Measurements from ENCODE around the gene CCDC169.

The CCDC169 gene

DNA sequence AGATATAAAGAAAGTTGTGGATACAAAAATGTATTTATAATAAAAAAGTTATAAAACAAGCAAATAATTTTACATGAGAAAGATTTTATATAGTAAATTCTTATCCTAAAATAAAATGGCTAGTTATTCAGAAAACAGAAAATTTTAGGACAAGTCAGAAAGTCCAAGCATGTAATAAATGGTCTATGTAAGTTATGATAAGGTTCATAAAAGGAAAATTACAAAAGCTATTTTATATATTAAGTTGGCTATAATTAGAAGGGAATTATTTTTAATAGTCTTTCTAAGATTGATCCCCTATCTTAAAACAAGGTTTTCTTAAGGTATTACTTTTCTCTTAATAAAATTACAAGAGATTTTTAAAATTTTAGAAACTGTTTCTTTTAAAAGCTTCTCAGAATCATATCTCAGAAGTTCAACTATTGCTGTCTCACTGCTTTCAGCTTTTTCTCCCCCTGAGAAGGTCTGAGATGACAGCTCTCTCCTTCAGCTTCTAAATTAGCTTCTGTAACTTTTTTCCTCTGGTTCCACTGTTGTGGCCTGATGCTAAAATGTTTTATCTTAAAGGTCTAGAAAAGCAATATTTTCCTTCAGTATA, 8.7 kb downstream of the CCDC169 start:
- TF ChIP-seq ZNF274 (IDR thresholded peaks at IDR 0.05; ENCODE audit: low read depth, low read length): no peak
- no peak overlapping the region for H3K4me3 ChIP-seq (ENCODE audit: low read length)

DNA sequence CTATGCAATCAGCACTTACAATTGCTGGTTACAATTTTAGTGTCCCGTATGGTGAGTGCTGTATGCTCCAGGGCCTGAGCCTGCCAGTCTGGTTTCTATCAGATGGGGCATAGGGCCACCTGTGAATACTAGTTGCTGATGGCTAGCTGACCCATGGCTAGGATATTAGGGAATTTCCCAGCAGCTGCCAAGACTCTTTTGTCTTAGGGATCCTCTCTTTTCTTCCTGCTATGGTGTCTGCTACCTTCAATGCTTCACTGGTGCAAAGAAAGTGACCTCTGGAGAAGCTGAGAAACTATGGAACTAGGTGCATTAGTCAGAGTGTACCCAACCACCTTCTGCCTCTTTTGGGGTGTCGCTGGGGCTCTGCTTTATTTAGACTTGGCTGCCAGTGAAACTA, 11.6 kb downstream of the CCDC169 start:
- no peak for TF ChIP-seq ZNF274 (IDR thresholded peaks at IDR 0.05; ENCODE audit: low read depth, low read length)
- H3K4me3 ChIP-seq (ENCODE audit: low read length): no peak overlapping the region

DNA sequence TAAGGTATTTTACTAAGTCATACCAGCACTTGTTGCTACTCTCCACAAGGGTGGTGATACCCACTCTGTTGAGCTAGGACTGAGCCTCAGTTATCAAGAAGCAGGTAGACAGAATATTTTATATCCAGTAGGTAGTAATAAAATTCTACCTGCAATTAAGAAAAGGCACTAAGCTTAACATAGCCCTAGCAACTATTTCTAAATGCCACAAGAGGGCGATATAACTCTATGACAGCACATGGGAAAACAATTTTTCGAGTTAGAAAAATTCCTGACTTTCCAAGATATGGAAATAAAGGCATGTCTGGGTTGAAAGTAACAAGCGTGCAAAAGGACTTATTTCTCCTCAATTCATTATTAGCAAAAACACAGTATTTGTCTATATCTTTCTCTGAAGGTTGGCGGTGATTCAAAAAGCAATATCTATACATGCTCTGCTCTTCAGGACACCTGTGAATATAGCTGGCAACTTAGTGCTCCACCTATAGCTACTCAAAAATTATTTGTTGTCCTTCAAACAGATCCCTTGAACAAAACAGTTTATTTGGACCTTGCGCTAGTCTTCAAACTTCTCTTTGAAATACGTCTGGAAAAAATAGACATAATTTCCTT, 14.7 kb downstream of the CCDC169 start:
- H3K4me3 ChIP-seq (ENCODE audit: low read length): no peak overlapping the region
- TF ChIP-seq ZNF274 (IDR thresholded peaks at IDR 0.05; ENCODE audit: low read depth, low read length): no peak

DNA sequence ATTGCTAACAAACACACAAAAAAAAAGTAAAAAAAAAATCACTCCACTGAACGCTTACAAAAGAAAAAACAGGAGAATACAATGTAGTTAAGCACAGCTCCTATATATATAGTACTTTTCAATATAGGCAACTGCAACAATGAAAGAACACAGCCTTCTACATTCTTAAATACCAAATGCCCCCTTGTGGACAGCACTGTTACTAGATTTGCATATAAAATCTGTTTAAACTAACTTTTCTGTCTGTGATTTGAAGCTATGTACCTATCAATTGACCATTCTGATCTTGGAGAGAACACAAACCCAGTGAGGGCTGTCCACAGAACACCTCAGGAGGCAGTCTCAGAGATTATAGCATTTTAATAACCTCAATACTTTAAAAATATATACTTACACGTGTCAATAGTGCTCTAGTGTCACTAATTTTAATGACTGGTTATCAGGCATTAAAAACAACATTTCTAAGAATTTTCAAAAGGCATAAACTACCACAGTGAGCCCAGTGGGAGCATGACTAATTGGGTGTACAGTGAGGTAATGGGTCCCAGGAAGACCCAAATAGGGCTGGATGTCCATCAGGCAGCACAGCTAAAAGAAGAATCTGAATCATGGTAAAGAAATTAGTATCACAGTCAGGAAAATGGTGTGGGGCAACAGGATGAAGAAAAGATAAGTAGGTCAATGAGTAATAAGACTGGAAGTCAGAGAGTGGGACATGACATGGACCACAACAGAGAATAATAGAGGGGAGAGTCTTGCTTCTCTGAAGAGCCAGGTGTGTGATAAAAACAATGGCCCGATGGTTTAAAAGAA, 22.2 kb downstream of the CCDC169 start:
- H3K4me3 ChIP-seq (ENCODE audit: low read length): no peak overlapping the region
- no peak for TF ChIP-seq ZNF274 (IDR thresholded peaks at IDR 0.05; ENCODE audit: low read depth, low read length)

DNA sequence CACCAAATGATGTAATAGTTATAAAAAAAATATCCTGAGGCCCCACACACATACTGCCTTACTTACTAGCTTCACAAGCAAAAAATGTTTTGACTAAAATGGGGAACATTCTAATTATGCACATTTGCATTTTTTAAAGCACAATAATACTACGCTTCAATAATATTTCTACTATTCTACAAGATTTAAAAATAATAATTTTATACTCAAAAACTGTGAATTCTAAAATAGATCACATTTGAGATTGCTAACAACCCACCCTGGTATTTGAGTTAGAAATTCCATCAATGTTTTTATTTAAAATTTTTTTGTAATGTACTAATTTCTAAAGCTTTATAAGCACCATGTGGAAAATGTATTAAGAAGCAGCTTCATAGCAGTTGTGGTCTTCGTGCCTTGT, 24.2 kb downstream of the CCDC169 start:
- no peak overlapping the region for H3K4me3 ChIP-seq (ENCODE audit: low read length)
- no peak for TF ChIP-seq ZNF274 (IDR thresholded peaks at IDR 0.05; ENCODE audit: low read depth, low read length)

DNA sequence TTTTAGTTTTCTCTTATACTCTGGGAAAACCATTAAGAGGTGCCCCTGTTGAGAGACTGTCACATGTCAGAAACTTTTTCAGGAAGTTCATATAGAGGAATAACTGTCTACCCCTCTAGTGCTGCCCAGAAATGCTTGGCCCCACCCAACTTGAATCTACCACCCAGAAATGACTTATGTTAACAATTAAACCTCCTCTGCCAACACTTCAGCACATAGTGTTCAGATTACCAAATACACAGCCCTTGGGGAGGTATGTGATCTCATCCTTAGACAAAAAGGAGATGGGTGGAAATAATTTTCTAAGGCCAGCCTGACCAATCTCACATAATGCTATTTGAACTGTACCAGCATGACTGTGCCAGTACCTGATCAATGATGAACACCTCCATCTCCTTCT, 35.6 kb downstream of the CCDC169 start:
- H3K4me3 ChIP-seq (ENCODE audit: low read length): no peak overlapping the region
- TF ChIP-seq ZNF274 (IDR thresholded peaks at IDR 0.05; ENCODE audit: low read depth, low read length): no peak

DNA sequence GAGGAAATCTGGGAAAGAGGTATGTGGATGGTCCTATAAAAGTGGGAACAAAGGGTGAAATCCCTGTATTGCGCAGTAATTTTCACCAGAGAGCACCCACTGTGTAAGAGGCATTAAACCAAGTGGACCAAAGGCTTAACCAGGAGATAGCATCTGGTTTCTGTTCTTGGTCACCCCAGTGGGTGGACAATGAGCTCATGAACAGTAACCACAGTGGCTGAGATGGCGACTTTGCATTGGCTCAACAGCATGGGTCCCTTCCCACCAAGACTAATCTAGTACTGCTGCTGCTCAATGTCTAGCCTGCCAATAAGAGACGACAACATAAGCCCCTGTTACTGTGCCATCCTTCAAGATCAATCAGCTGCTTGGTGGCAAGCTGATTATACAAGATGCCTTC, 36.6 kb downstream of the CCDC169 start:
- TF ChIP-seq ZNF274 (IDR thresholded peaks at IDR 0.05; ENCODE audit: low read depth, low read length): no peak
- H3K4me3 ChIP-seq (ENCODE audit: low read length): no peak overlapping the region

DNA sequence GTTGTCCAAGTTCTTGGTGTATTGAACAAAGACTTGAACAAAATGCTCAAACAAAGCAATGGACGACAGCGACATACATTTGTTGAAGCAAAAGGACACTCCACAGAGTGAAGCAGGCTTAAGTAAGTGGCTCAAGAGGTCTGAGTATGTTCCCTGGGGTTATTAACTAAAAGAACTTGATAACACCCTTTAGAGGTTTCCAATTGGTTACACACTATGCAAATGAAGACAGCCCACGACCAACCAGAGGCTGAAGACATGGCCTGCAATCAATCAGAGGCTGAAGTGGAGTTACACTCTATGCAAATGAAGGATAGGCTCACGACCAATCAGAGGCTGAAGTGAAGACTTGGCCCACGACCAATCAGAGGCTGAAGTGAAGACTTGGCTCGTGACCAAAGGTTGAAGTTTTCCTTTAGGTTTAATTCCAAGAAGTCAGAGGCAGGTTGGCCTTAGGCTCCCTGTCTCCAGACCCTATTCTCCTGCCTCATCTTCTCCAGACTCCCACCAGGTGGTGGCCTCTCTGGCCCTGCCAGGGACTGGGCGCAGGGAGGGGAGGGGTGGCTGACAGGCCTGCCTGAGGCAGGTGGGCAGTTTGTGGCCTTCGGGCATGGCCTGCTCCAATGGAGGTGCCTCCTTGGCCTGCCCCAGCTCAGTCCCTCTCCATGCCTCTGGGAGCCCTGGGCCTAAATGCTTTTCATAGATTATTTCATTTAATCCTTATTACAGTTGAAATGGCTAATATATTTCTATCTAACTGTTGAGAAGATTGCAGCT, 38.1 kb downstream of the CCDC169 start:
- TF ChIP-seq ZNF274 (IDR thresholded peaks at IDR 0.05; ENCODE audit: low read depth, low read length): no peak
- no peak overlapping the region for H3K4me3 ChIP-seq (ENCODE audit: low read length)

DNA sequence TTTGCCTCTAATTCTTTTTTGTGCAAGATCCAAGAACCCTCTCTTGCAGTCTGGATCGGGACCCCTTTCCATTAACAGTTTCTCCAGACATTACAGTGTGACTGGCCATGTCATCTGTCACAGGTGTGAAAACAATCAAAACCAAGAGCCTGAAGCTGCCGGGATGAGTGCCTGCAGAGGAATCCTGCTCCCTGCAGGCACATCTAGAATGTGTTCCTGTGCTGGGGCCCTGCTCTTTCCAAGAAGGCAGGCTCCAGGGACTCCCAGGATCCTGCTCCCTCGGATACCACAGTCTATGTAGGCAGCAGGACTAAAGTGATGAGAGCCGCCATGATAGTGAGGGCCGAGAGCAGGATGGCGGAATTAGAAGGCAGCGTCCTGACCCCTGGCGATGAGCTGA, 38.8 kb downstream of the CCDC169 start:
- no peak for TF ChIP-seq ZNF274 (IDR thresholded peaks at IDR 0.05; ENCODE audit: low read depth, low read length)

DNA sequence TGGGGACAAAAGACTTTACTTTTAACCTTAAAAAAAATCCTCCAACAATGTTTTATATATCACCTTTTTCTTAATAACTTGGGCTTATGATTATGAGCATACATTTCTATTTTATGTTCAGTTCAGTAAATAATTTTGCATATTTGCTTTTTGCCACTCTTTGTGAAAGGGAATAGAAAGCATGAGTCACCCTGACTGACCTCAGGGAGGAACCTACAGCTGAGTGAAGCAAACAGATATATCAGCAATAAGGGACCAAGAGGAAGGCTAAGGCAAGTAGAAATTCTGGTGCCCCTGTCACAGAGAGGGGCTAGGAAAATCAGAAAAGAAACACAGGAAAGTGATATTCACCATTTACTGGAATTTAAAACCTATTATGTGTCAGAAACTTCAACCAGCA, 46.1 kb downstream of the CCDC169 start:
- no peak overlapping the region for H3K4me3 ChIP-seq (ENCODE audit: low read length)
- no peak for TF ChIP-seq ZNF274 (IDR thresholded peaks at IDR 0.05; ENCODE audit: low read depth, low read length)

More for the DNA sequence above, 38.8 kb downstream of the CCDC169 start:
- no peak overlapping the region for H3K4me3 ChIP-seq (ENCODE audit: low read length)

DNA sequence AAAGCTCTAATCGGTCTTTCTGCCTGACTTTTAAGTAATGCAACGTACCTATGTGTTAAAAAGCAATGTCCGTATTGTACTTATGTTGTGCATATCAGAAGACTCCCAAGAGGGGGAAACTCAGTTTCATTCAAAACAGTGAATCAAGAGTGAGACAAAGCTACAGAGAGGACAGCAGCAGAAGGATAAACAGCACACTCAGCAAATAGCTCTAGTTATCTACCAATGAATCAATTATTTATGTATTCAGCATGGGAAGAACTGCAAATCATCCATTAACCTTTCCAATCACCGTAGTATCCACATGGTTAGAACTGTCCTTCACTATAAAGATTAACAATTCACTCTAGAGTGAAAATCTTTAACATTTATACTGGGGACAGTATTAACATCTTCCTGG, 46.6 kb downstream of the CCDC169 start:
- no peak for TF ChIP-seq ZNF274 (IDR thresholded peaks at IDR 0.05; ENCODE audit: low read depth, low read length)
- H3K4me3 ChIP-seq (ENCODE audit: low read length): no peak overlapping the region

DNA sequence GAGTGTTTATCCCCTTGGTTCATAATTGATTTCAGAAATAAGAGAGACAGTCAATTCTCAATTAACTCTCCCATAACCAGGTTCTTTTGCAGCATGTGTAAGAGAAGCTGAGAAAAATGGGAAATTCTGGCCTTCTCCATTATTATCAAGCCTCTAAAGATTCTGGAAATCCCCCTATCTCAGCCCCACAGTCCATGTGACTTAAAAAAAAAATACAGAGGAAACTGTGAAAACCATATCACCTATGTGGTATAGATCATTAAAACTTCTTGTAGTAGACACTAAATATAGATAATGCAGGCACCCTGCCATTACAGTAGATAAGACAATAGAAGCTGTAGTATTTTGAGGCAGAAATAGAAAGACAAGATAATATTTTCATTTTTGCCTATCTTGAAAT, 48.9 kb downstream of the CCDC169 start:
- TF ChIP-seq ZNF274 (IDR thresholded peaks at IDR 0.05; ENCODE audit: low read depth, low read length): no peak

DNA sequence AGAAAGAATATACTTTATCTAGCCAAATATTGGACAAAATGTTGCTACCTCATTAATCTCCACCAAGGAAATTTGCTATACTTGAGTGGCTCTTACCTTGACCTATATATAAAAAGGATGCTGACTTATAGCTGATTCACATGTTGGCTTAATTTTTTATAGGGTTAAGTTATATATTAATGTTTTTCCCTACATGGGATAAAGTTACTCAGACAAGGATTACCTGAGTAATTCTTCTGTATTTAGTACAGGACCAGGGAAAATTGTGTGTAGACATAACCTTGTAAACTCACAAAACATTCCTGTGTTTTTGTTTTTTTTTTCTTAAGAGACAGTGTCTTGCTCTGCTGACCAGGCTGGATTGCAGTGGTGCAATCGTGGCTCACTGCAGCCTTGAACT, 52.6 kb downstream of the CCDC169 start:
- H3K4me3 ChIP-seq (ENCODE audit: low read length): no peak overlapping the region
- TF ChIP-seq ZNF274 (IDR thresholded peaks at IDR 0.05; ENCODE audit: low read depth, low read length): no peak

More for the DNA sequence above, 48.9 kb downstream of the CCDC169 start:
- no peak overlapping the region for H3K4me3 ChIP-seq (ENCODE audit: low read length)

DNA sequence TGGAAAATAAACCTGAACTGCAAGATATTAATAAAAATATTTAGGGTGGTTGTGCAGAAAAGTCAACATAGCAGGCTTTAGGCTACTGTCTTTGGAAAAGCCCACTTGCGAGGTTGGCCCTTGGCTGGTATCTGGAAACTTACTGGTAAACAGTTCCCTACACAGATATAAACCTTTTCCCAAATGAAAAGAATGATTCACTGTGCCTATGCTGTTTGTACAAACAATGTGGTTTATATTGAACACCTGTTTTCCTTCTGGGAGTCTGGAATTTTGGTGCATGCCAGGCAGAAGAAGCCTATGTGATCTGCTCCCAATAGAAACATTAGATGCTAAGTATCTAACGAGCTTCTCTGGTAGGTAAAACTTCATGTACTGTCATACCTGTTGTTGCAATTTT, 53.5 kb downstream of the CCDC169 start:
- no peak for TF ChIP-seq ZNF274 (IDR thresholded peaks at IDR 0.05; ENCODE audit: low read depth, low read length)
- H3K4me3 ChIP-seq (ENCODE audit: low read length): no peak overlapping the region
